Measurements from ENCODE around the gene ARL5A.
"Not testable (repeated sequence)": the region's sequence is repeated elsewhere in the genome, so short reads cannot be mapped to it uniquely, and the experiment has no call there.

ARL5A gene

GRCh38 chr2:151828143-151828889 lies at the start of gene ARL5A:
ARL5A (minus strand) TSS chr2:151828421; CDS start chr2:151828176, 245 bp downstream.
- peak; percentile 92 to 97 for DNase-seq

GRCh38 chr2:151875631-151876030 lies 47.4 kb upstream of the ARL5A start:
- not testable (repeated sequence) for DNase-seq

- DNase-seq = no peak
These were observed 44.2 kb upstream of the ARL5A start for GRCh38 chr2:151872463-151872862.

GRCh38 chr2:151869291-151869690 lies 41.1 kb upstream of the ARL5A start:
- DNase-seq = no peak

GRCh38 chr2:151862700-151863099 lies 34.5 kb upstream of the ARL5A start:
- no peak for DNase-seq

GRCh38 chr2:151861174-151861573 lies 33.0 kb upstream of the ARL5A start:
- DNase-seq = no peak

- DNase-seq = no peak
These were observed 32.5 kb upstream of the ARL5A start for GRCh38 chr2:151860613-151861146.

- DNase-seq = no peak
These were observed 32.0 kb upstream of the ARL5A start for GRCh38 chr2:151860210-151860609.

GRCh38 chr2:151857650-151858049 lies 29.4 kb upstream of the ARL5A start:
- no peak for DNase-seq

GRCh38 chr2:151855111-151855510 lies 26.9 kb upstream of the ARL5A start:
- no peak for DNase-seq

- no peak for DNase-seq
These were observed 25.0 kb upstream of the ARL5A start for GRCh38 chr2:151853070-151853758.

- DNase-seq = no peak
These were observed 24.2 kb upstream of the ARL5A start for GRCh38 chr2:151852260-151853069.

- DNase-seq = no peak
These were observed 23.5 kb upstream of the ARL5A start for GRCh38 chr2:151851761-151852160.

- DNase-seq = no peak
These were observed 21.3 kb upstream of the ARL5A start for GRCh38 chr2:151849413-151850010.

- no peak for DNase-seq
These were observed 17.7 kb upstream of the ARL5A start for GRCh38 chr2:151845884-151846283.

GRCh38 chr2:151845481-151845880 lies 17.3 kb upstream of the ARL5A start:
- no peak for DNase-seq

GRCh38 chr2:151844211-151844896 lies 16.1 kb upstream of the ARL5A start:
- DNase-seq = peak; percentile 38 to 48

GRCh38 chr2:151843691-151844061 lies 15.5 kb upstream of the ARL5A start:
- no peak for DNase-seq

GRCh38 chr2:151842830-151843690 lies 14.8 kb upstream of the ARL5A start:
- DNase-seq = no peak

- DNase-seq = no peak
These were observed 12.8 kb upstream of the ARL5A start for GRCh38 chr2:151841047-151841424.
